Measurements from ENCODE around the gene PGAM2. TPM values are rescaled to one million over a fixed set of nuclear protein-coding genes. Genes with fewer than 3 reads are reported as not detected.
A peak's percentile ranks its signal among the peaks of the same experiment; 100 is the strongest.

The PGAM2 gene
- total RNA-seq, 1 donor from 2014 or later: 671 TPM

GRCh38 chr7:44084701-44085100, 19.3 kb upstream of the PGAM2 start:
- H3K27ac ChIP-seq (replicated peaks): no peak overlapping the region
- H3K4me3 ChIP-seq: no peak overlapping the region
- no peak for DNase-seq
- H3K36me3 ChIP-seq: peaks cover 11% of the 10 kb centered on the region
- H3K9me3 ChIP-seq (replicated peaks): no peaks in the 10 kb centered on the region
- intact Hi-C loops (cut with micrococcal nuclease): no loop called here
- no peak for TF ChIP-seq CTCF (IDR thresholded peaks at IDR 0.05; ENCODE audit: borderline replicate concordance)
- peaks cover 44% of the 10 kb centered on the region for H3K4me1 ChIP-seq
- no peaks in the 10 kb centered on the region for H3K27me3 ChIP-seq (ENCODE audit: low read depth)

DNA sequence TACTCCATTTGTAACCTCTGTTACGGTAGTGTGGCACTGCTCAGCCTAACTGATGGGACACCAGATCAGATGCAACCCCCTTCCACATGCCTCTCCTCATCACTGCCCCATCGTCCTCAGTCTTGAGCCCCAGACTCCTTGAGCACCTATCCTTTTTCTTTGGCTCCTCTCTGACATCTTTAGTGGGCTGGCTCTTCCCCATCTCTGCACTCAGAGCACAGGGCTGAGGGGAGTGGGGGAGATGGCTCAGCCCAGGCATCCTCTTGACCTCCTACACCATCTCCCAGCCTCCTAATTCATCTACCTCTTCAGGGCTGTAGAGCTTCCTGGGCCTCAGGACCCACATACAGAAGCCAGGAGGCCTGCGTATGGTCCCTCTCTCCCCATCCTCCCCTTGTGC, 18.4 kb upstream of the PGAM2 start:
- Histone ChIP-seq H3K4me1 (peaks cover 53% of the 10 kb centered on the region), H3K27ac (replicated peaks) (no peak overlapping the region), H3K27me3 (ENCODE audit: low read depth) (no peaks in the 10 kb centered on the region), H3K9me3 (replicated peaks) (no peaks in the 10 kb centered on the region), H3K4me3 (no peak overlapping the region), H3K36me3 (peaks cover 20% of the 10 kb centered on the region)
- no peak for DNase-seq
- intact Hi-C loops (cut with micrococcal nuclease): no loop called here
- no peak for TF ChIP-seq CTCF (IDR thresholded peaks at IDR 0.05; ENCODE audit: borderline replicate concordance)

DNA sequence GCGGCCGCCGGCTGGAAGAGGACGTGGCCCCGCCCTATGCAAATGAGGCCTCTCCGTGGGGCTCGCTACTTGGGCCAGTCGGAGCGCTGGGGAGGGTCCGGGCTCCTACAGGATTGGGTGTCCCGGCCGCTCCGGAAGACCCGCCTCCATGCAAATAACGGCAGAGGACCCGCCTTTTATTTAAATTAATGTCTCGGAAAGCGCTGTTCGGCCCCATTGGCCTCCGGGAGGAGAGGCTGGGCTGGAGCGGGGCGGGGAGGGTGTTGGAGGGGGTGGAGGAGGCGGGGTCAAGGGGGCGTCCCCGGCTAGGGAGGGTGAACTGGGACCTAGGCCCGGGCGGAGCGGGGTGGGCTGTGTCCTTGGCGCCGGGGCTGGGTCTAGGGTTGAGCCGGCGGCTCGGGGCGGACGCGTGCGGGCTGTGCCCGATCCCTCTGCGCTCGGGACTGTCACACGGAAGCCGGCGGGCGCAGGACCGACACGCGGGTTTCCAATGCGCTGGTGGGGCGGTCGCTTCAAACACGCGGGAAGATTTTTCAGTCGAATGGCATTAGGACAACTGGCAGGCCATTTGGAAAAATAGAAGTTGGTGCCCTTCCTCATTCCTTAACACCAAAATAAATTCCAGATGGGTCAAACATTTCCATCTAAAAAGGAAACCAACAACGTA, 17.3 kb upstream of the PGAM2 start:
- peaks cover 51% of the 10 kb centered on the region for H3K4me1 ChIP-seq
- peak overlapping the region; percentile 93 for H3K27ac ChIP-seq (replicated peaks)
- peak; percentile 99 for DNase-seq
- TF ChIP-seq CTCF (IDR thresholded peaks at IDR 0.05; ENCODE audit: borderline replicate concordance): no peak
- no peaks in the 10 kb centered on the region for H3K27me3 ChIP-seq (ENCODE audit: low read depth)
- H3K4me3 ChIP-seq: peak overlapping the region; percentile 75
- intact Hi-C loops (cut with micrococcal nuclease): no loop called here
- H3K36me3 ChIP-seq: peaks cover 30% of the 10 kb centered on the region
- H3K9me3 ChIP-seq (replicated peaks): no peaks in the 10 kb centered on the region

- Histone ChIP-seq H3K27ac (replicated peaks) (peak overlapping the region; percentile 93), H3K36me3 (peaks cover 44% of the 10 kb centered on the region), H3K27me3 (ENCODE audit: low read depth) (no peaks in the 10 kb centered on the region), H3K9me3 (replicated peaks) (no peaks in the 10 kb centered on the region), H3K4me1 (peaks cover 59% of the 10 kb centered on the region), H3K4me3 (peak overlapping the region; percentile 75)
- DNase-seq: peak; percentile 17
- intact Hi-C loops (cut with micrococcal nuclease): no loop called here
- TF ChIP-seq CTCF (IDR thresholded peaks at IDR 0.05; ENCODE audit: borderline replicate concordance): no peak
Measured at GRCh38 chr7:44081266-44081748, 15.9 kb upstream of the PGAM2 start.

GRCh38 chr7:44080686-44081265, 15.4 kb upstream of the PGAM2 start:
- DNase-seq: peak; percentile 17
- no peak for TF ChIP-seq CTCF (IDR thresholded peaks at IDR 0.05; ENCODE audit: borderline replicate concordance)
- Histone ChIP-seq H3K4me1 (peaks cover 64% of the 10 kb centered on the region), H3K9me3 (replicated peaks) (no peaks in the 10 kb centered on the region), H3K27me3 (ENCODE audit: low read depth) (no peaks in the 10 kb centered on the region), H3K4me3 (peak overlapping the region; percentile 75), H3K27ac (replicated peaks) (peak overlapping the region; percentile 93), H3K36me3 (peaks cover 49% of the 10 kb centered on the region)
- intact Hi-C loops (cut with micrococcal nuclease): no loop called here

All from left ventricle myocardium inferior (tissue), 1 donor.